Right ventricle myocardium superior (tissue), 1 donor: Measurements from ENCODE around the gene SPEF2. TPM values are rescaled to one million over a fixed set of nuclear protein-coding genes. Genes with fewer than 3 reads are reported as not detected.
"Not testable (repeated sequence)": the region's sequence is repeated elsewhere in the genome, so short reads cannot be mapped to it uniquely, and the experiment has no call there.

Source experiments
- ATAC-seq: fragments of 200-7000 bp; cut with Tn5 transposase; one replicate; pipeline ENCODE4 v1.9.1; 2020; ENCODE audit warnings: mild to moderate bottlenecking; ENCODE audit not compliant: poor library complexity
- DNase-seq: peaks from one replicate; pipeline ENCODE4 v3.0.0-alpha.2; 2020
- intact Hi-C: fragments of 100-400 bp; cut with DNase I; formaldehyde crosslinking; loops from one replicate; pipeline ENCODE4 v1.11.2; 2022
- total RNA-seq: library from RNA; stranded (reverse); fragmentation: NEBNext Ultra II Directional; extraction: Animal tissue kit (Norgen Biotek cat#: 25700); gene quantifications from one replicate; pipeline ENCODE4 v1.2.1, GENCODE V29; 2021
- donor health status: DM: no; HTN: yes; CAD: no; lungs with severe emphysema.

SPEF2 gene
- total RNA-seq, 1 donor from 2014 or later = 1.1 TPM

DNA sequence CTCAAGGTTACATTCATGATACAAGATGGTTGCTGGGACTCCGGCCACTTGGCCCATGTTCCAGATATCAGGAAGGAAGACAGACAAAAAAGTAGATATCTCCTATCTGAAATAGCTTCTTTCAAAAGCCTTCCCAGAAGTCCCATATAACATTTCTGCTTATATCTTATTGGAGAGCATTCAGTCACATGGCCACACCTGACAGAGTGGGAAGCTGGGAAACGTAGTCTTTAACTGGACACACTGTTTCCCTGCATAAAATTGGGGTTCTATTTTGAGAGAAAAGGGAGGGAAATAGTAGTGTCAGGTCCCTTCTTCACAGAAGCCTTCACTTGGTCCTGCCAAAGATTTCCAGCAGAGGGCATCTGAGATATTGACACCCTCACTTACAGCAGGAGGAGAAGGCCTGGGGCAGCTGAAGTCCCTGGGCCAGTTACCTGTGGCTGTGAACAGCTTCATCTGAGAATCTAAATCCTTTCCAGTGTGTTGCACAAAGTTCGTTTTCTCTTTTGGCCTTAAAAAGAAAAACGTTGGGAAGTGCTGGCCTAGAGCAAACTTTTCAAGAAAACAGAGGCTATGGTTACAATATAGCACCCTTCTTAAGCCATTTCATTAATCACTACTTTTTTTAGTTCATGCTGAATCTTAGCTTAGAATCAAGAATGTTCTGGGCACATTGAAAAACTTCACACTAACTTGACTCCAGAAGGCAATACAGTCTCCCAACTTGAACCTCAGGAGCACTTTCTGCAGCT, 33.5 kb downstream of the SPEF2 start:
- no peak for DNase-seq
- intact Hi-C loops = no loop called here
- ATAC-seq = no peak

DNA sequence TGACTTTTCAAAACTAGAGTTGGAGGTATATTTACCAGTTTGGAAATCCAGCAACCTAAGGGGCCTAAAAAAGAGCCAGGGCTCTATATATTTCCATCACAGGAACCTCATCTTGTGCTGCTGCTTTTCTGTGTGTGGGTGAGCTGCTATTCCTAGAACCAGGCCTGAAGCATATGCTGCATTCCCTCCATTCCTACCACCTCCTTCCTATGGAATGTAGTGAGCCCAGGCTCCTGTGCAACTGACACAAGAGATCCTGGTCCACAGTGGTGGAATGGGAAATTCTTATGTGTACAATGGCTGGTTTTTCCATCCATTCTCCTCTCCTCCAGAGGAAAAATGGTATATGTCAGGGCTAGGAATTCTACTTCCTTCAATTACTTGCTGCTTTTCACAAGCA, 39.1 kb downstream of the SPEF2 start:
- DNase-seq (no peak), ATAC-seq (no peak)
- intact Hi-C loops = no loop called here

DNA sequence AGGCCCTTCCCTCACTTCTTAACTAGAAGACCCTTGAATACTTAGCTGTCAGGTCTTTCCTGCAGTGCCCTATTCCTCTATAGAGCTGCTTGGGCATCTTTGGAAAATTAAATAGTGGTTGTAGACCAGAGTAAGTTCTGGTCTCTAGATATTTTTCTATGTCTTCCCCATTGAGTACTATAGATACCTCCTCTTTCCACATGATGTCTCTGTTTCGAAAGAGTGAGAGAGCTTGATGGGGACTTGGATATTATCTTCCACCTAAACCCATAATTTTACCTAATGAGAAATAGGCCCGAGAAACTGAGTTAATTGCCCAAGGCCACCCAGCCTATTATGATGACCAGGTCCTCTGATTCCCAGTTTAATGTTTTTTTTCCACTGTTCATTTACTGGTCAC, 40.2 kb downstream of the SPEF2 start:
- ATAC-seq (no peak), DNase-seq (no peak)
- intact Hi-C loops = no loop called here

DNA sequence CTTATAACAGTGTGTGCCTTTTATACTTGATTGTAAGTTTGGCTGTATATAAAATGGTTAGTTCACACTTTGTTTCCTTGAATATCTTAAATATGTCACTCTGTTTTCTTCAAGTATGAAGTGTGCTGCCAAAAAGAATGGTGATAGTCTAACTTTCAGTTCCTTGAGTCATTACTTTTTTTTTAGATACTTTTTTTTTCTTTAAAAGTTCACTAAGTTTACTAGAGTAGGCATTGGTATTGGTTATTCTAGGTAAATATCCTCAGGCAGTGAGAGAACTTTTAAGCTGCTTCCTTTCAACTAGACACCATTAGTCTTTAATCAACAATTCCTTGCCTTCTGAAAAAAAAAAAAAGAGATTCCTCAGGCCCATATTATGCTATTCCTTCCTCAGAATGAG, 41.9 kb downstream of the SPEF2 start:
- intact Hi-C loops = no loop called here
- DNase-seq (no peak), ATAC-seq (no peak)

DNA sequence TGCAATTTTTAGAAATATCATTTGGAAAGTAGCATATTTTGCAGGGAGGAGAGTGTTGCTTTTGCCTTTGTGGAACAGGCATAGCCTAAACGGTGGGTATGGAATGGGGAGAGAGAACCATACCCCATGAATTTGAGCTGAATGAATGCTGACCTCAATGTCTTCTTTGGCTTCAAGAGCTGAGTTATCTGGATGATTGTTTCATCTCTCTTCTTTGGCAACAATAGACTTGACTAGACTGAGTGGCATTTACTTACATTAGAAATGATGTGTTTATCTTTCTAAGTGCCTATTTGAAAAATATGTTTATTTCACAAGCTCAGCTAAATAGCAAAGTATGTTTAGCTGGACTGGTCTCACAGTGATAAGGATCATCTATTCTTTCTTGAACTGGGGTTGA, 42.8 kb downstream of the SPEF2 start:
- intact Hi-C loops = no loop called here
- DNase-seq (no peak), ATAC-seq (no peak)

DNA sequence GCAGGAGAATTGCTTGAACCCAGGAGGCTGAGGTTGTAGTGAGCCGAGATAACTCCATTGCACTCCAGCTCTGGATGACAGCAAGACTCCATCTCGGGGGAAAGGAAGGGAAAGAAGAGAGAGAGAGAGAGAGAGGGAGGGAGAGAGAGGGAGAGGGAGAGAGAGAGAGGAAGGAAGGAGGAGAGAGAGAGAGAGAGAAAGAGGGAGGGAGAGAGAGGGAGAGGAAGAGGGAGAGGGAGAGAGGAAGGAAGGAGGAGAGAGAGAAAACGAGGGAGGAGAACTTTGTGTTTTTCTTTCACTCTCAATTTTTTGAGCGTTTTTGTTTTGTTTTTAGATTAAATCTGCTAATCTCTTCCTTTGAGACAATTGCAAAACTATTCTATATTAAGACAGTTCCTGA, 46.9 kb downstream of the SPEF2 start:
- intact Hi-C loops = no loop called here
- no peak for ATAC-seq
- no peak for DNase-seq

DNA sequence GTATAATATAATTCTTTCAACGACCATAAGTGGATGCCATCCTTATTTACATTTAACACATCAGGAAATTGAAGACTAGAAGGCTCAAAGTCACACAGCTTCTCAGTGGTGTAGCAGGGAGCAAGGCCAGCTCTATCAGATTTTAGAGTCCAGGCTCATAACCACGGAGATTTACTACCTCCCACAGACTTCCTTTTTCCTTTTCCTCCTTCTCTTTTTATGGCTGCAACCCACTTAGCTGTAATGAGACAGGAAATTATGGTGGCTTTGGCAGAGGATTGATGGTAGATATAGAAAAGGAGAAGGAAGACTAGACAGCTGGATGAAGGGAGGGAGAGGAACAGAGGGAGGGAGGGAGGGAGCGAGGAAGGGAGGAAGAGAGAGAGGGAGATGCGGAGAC, 47.4 kb downstream of the SPEF2 start:
- ATAC-seq = no peak
- DNase-seq = no peak
- intact Hi-C loops = no loop called here

DNA sequence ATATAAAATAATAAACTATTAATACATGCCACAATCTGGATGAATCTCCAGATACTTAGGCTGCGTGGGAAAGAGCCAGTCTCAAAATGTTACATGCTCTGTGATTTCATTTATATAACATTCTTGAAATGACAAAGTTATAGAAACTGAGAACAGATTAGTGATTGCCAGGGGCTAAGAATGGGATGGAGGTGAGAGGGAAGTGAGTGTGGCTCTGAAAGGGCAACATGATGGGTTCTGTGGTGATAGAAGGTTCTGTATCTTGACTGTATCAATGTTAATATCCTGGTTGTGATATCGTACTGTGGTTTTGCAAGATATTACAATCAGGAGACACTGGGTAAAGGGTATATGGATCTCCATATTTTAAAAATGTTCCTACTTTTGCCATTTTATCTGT, 50.7 kb downstream of the SPEF2 start:
- no peak for ATAC-seq
- DNase-seq = no peak
- intact Hi-C loops = no loop called here

DNA sequence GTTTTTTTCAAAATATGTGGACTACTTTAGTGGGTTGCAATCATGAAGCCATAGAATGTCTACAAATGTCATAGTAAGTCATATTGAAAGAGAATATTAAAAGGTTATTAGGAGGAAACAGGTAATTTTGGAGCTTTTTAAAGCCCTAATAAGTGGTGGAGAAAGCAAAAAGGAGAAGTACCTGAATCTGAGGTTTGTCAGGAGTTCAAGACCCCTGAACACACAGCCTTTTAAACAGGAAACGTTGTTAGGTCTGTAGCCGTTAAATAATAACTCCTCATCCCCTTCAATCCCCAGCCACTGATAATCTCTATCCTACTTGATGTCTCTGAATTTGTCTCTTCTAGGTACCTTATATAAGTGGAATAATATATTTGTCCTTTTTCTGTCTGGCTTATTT, 51.1 kb downstream of the SPEF2 start:
- intact Hi-C loops = no loop called here
- ATAC-seq = no peak

DNA sequence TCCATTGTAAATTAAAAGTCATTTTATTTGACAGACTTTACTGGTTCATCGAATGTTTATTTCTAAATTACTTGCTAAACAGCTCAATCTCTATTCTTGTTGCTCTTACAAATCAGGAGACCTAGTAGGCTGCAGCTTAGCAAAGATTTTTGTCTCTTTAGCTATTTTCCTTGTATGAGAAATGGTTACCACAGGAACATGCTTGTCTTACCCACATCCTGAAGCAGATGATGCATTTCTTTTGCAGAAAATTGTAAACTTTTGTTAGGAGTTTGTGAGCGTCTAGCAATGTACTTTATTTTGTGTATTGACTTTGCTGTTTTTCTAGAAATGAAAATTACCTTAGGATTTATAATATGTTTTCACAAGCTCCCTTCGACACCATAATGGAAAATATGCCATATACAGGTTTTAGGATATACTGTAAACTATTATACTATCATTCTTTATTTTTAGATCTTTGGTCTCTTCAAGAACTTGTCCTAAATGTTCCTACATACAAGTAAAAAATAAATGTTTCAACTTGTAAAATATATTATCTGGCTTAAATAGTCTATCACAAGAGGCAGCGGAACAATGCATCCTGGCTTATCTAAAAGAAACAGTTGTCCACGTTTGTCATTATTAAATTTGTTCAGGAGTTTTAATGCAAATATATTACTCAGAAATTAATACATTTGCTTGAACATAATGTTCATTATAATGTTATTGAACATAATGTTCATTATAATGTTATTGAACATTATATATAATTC, 54.1 kb downstream of the SPEF2 start:
- intact Hi-C loops = no loop called here
- ATAC-seq = no peak
- no peak for DNase-seq

More for the DNA sequence above, 51.1 kb downstream of the SPEF2 start:
- DNase-seq = no peak

DNA sequence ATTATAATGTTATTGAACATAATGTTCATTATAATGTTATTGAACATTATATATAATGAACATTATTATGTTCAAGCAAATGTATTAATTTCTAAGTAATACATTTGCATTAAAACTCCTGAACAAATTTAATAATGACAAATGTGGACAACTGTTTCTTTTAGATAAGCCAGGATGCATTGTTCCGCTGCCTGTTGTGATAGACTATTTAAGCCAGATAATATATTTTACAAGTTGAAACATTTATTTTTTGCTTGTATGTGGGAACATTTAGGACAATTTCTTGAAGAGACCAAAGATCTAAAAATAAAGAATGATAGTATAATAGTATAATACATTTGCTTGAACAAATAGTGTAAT, 54.6 kb downstream of the SPEF2 start:
- DNase-seq, intact Hi-C loops, ATAC-seq: not testable (repeated sequence)

DNA sequence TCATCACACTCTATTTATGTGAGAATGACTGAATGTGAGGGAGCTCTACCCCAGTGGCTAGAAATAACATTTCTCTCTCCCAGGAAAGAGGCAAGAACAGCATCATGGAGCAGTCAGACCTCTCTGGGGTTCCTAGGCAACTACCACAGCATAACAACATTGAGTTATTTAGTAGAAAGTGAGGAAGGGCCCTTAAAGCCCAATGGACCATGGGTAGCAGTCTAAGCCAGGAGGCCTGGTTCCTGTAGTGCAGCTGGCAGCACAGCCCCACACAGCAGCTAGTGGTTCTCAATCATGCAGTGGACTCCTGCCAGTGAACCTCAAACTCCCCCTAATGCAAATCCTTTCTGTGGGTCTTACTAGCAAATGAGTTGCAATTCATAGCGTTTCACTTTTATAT, 55.3 kb downstream of the SPEF2 start:
- ATAC-seq = peak; percentile 25
- DNase-seq = no peak
- intact Hi-C loops = no loop called here

DNA sequence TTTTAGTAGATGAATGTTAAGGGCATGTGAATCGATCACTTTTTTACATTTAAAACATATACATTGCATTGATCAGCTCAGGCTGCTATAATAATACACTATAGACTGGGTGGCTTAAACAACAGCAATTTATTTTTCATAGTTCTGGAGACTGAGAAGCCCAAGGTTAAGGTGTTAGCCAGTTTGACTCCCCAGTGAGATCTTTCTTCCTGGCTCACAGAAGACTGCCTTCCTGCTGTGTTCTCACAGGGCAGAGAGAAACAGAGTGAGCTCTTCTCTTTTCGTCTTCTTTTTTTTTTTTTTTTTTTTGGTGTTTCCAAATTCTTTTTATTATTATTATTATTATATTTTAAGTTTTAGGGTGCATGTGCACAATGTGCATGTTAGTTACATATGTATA, 56.4 kb downstream of the SPEF2 start:
- no peak for DNase-seq
- intact Hi-C loops = no loop called here
- no peak for ATAC-seq

DNA sequence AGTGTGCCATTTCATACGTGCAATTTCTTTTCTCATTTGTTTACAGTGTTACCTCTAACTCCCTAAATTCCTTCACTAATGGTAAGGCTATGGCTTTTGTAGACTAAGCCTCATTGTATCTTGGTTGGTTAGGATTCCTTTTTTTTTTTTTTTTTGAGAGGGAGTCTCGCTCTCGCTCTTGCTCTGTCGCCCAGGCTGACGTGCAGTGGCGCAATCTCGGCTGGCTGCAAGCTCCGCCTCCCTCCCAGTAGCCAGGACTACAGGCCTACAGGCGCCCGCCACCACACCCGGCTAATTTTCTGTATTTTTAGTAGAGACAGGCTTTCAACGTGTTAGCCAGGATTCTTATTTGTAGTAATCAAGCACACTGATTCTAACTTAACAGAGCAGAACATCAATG, 57.7 kb downstream of the SPEF2 start:
- DNase-seq (peak; percentile 39), ATAC-seq (no peak)
- intact Hi-C loops = no loop called here

DNA sequence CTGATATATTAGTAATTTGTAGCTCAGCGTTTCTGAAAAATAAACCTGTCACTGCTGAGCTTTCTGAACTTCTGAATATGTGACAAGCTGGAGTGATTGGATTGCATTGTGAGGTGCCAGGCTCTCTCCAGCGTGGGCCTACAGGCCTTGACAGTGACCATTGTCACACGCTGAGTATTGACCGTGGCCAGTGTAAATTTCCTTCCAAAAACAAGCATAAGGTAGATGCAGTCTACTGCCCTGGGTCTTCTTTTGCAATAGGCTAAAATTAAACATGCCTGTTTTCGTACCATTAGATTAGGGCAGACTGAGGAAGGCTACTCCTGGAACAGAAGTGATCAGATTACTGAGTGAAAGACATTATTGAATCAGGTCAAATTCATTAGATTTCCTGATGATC, 60.2 kb downstream of the SPEF2 start:
- no peak for DNase-seq
- ATAC-seq = no peak
- intact Hi-C loops = no loop called here

DNA sequence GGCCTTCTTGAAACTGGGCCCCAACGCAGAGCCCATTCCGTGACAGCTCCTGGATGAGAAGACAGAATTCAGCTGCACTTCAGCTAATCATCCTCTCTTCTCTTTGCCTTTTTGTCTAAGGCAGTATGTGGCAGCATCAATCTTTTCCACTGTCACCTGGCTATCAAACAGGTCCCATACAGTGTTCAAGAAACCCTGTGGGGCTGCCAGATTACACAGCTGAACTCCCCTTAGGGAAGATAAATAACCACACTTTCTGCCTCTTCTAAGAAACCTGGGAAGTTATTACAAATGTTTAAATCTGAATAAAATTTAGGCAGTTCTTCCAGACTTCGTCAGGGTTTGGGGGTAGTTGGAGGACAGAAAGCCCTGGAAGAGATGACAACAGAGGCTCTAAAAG, 61.0 kb downstream of the SPEF2 start:
- DNase-seq (no peak), ATAC-seq (no peak)
- intact Hi-C loops = no loop called here

DNA sequence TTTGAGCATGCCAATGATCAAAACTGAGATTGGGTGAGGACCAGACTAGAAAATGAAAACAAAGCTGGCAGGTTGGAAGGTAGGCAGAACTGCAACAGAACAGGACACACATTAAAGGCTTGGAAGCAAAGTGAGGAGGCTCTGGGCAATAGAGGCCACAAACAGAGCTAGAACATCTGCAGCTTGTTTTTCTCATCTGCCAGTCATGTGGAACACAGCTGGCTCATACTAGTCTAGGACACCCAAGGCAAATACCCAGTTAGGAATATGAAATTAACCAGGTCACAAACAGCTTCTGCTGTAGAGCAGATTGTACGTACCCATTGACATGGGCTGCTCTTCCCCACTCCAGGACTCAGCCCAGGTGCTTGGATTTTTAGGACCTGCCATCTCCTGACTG, 61.7 kb downstream of the SPEF2 start:
- no peak for DNase-seq
- intact Hi-C loops = no loop called here
- ATAC-seq = no peak

DNA sequence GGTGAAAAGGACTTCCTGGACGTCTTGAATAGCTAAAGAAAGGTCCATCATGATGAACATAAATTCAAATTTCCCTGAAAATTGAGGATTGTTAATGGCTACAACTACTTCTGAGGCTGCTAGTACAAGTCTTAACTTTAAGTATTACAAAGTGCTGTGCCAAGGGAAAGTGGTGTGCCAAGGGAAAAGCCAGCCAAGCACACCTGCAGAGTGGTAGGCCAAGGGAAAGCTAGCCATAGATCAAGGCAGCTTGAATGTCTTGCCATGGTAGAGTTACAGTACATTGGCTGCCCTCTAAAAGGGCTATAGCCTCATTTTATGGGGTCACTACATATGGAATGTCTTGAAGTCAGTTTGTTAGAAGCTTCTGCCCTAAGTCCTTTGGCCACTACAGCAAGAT, 64.2 kb downstream of the SPEF2 start:
- no peak for ATAC-seq
- no peak for DNase-seq
- intact Hi-C loops = no loop called here

DNA sequence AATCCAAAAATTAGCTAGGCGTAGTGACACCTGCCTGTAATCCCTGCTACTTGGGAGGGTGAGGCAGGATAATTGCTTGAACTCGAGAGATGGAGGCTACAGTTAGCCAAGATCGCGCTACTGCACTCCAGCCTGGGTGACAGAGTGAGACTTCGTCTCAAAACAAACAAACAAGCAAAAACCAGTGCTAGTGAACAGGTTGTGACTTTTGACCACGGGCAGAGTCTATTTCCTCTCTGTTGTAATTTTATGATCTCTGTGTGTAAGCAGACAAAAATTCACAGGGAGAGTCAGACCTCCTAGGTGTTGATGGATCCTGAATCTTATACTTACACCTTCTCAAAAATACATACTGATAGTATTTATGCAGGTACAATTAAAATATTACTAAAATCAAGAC, 65.8 kb downstream of the SPEF2 start:
- ATAC-seq (no peak), DNase-seq (no peak)
- intact Hi-C loops = no loop called here

DNA sequence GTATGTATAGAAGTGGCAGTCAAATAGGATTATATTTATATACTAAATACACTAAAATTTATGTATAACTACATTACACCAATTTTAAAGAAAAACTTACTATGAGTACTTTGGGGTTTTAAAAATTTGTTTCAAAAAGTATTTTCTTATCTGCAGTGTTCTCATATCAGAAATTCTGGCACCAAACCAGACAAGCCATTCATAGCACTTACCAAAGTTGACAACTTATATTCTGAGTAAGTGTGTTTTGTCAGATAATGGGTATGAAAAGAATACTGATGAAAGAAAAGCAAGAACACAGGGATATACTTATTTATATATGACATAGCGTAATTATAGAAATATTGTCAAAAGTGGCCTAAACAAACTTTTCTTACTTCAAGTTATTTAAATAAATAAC, 67.5 kb downstream of the SPEF2 start:
- intact Hi-C loops = no loop called here
- no peak for ATAC-seq
- DNase-seq = no peak

DNA sequence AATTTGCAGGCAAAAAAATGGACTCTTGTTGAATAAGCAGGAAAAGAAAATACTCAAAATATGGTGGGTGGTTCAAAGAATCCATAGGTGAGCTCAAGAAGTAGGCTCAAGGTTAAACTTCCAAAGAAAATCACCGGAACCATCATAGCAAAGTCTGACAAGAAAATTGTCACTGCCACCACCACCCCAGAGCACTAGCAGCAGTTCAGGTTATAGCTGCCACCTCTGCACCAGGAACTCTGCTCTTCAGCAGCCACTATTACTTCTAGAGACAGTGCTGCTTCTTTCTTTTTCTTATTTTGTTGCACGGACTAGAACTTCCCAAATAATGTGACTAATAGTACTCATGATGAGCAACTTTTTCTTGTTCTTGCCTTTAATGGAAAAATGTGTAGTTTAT, 70.3 kb downstream of the SPEF2 start:
- ATAC-seq = no peak
- intact Hi-C loops = no loop called here
- DNase-seq = no peak
